Daoy (cell line): Measurements from ENCODE around the gene ARL6IP4. TPM values are rescaled to one million over a fixed set of nuclear protein-coding genes. Genes with fewer than 3 reads are reported as not detected.

Experiments
- DNase-seq: peaks from one replicate; pipeline ENCODE4 v3.0.0-alpha.2; 2015; ENCODE audit warnings: low read depth
- total RNA-seq: library from RNA; depleted of rRNA; stranded (reverse); fragments of >200 nt; shearing (Covaris generic); gene quantifications from 2 replicates; pipeline ENCODE4 v1.2.3, GENCODE V29; 2014

ARL6IP4 gene
- total RNA-seq, 1 experiment from 2014 or later = 278 TPM

GRCh38 chr12:122978507-122978955 is 1.9 kb upstream of the ARL6IP4 start:
- no peak for DNase-seq

- no peak for DNase-seq
These were observed 1.2 kb upstream of the ARL6IP4 start for GRCh38 chr12:122979001-122979907.

- no peak for DNase-seq
These were observed 636 bp upstream of the ARL6IP4 start for GRCh38 chr12:122979908-122980182.

- no peak for DNase-seq
These were observed 573 bp downstream of the ARL6IP4 start for GRCh38 chr12:122981036-122981471.

- no peak for DNase-seq
These were observed 1.4 kb downstream of the ARL6IP4 start for GRCh38 chr12:122981587-122982476.

GRCh38 chr12:122982477-122982815 is 2.0 kb downstream of the ARL6IP4 start:
- DNase-seq = no peak

- no peak for DNase-seq
These were observed 2.7 kb downstream of the ARL6IP4 start for GRCh38 chr12:122982963-122983788.

GRCh38 chr12:122983789-122984515 is 3.5 kb downstream of the ARL6IP4 start:
- no peak for DNase-seq

GRCh38 chr12:122984612-122985337 is 4.3 kb downstream of the ARL6IP4 start:
- DNase-seq = no peak

- no peak for DNase-seq
These were observed 5.1 kb downstream of the ARL6IP4 start for GRCh38 chr12:122985338-122986257.

- DNase-seq = no peak
These were observed 5.9 kb downstream of the ARL6IP4 start for GRCh38 chr12:122986258-122986871.

GRCh38 chr12:122987086-122987951 is 6.8 kb downstream of the ARL6IP4 start:
- no peak for DNase-seq

GRCh38 chr12:122988036-122988435 is 7.6 kb downstream of the ARL6IP4 start:
- DNase-seq = no peak

GRCh38 chr12:122988612-122989212 is 8.2 kb downstream of the ARL6IP4 start:
- DNase-seq = no peak

- no peak for DNase-seq
These were observed 8.9 kb downstream of the ARL6IP4 start for GRCh38 chr12:122989225-122989839.

- no peak for DNase-seq
These were observed 9.5 kb downstream of the ARL6IP4 start for GRCh38 chr12:122989874-122990419.

- DNase-seq = no peak
These were observed 10.1 kb downstream of the ARL6IP4 start for GRCh38 chr12:122990561-122990960.
